Muscle of back (tissue), 13 donors: Measurements from ENCODE around the gene F3. TPM values are rescaled to one million over a fixed set of nuclear protein-coding genes. Genes with fewer than 3 reads are reported as not detected.
"Not testable (repeated sequence)": the region's sequence is repeated elsewhere in the genome, so short reads cannot be mapped to it uniquely, and the experiment has no call there.

Experiments used
- DNase-seq, 3 donors: peaks; one replicate each; pipeline versions ENCODE4 v3.0.0 to v3.0.0-alpha.2; 2013
- long read RNA-seq, 9 donors: transcript quantifications; one replicate each; lab custom pipeline, GENCODE V29; 2026
- polyA plus RNA-seq, 10 donors: library from polyadenylated mRNA; unstranded; fragments of 120-200 nt; gene quantifications; one replicate each; pipeline ENCODE4 v1.2.1, GENCODE V29; 2013; ENCODE audit not compliant: insufficient read length in 10 of 10

F3 gene
- 1 to 10 TPM; 1.2 to 5.4 (median 2.5) TPM for polyA plus RNA-seq
- long read RNA-seq, donor 1 = 0 reads
- long read RNA-seq, donor 2 = 0 reads
- long read RNA-seq, donor 3 = 0 reads
- long read RNA-seq, donor 4 = 0 reads
- long read RNA-seq, donor 5, partial matches to known transcripts = 0 of 1 reads
- long read RNA-seq, donor 5, other reads (novel, unspliced or antisense) = 0 of 1 reads
- long read RNA-seq, donor 6, partial matches to known transcripts = 5 of 5 reads
- long read RNA-seq, donor 6, other reads (novel, unspliced or antisense) = 0 of 5 reads
- long read RNA-seq, donor 7 = 0 reads
- long read RNA-seq, donor 8 = 0 reads
- long read RNA-seq, donor 9 = 0 reads

GRCh38 chr1:94541246-94542087 is at the start of gene F3:
Gene F3, minus strand, starts transcription at chr1:94541759. Its CDS starts 123 bp downstream, at chr1:94541636.
- DNase-seq = peak; percentile 81 to 89 (median 82)

GRCh38 chr1:94590203-94591137 is 48.9 kb upstream of the F3 start:
- DNase-seq = no peak

DNA sequence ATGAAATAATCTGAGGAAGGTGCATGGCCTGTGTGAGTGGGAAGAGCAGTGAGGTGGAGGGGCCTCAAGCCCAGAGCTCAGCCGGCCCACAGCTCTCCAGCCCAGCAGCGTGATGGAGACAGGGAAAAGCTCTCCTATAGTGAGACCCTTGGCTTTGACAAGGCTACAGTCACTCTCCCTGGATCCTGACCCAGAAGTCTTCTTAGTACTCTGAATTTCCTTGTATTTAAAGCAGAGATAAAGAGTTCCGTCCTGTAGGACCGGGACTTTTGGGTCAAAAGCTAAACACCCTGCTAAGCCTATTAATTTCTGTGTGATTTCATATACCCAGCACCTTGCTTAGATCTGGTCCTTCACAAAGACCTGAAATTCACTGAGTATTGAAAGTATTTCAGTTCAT is 48.2 kb upstream of the F3 start:
- no peak for DNase-seq

GRCh38 chr1:94582565-94582964 is 41.0 kb upstream of the F3 start:
- DNase-seq = no peak

DNA sequence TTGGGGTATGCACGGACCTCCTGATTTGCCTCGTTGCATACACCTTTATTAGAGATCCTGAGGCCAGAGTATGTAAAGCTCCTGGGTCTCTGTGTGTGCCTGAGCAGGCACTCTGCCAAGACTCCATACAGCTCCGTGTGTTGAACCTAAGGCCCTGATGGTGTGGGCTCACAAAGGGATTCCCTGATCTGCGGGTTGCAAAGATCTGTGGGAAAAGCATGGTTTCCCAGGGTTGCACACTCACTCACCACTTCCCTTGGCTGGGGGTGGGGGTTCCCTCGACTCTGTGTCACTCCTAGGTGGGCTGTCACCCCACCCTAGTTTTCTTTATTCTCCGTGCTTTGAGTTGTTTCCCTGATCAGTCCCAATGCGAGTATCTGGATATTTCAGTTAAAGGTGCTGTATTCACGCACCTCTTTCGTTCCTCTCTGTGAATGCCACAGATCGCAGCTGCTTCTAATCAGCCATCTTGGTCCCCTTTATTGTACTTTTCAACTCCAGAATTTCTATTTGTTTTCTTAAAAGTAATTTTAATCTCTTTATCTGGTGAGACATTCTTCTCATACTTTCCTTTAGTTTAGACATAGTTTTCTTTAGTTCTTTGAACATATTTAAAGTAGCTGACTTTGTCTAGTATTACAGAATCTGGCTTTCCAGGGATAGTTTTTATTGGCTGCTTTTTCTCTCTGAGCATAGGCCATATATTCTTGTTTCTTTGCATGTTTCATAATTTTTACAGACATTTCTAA is 39.0 kb upstream of the F3 start:
- no peak for DNase-seq

DNA sequence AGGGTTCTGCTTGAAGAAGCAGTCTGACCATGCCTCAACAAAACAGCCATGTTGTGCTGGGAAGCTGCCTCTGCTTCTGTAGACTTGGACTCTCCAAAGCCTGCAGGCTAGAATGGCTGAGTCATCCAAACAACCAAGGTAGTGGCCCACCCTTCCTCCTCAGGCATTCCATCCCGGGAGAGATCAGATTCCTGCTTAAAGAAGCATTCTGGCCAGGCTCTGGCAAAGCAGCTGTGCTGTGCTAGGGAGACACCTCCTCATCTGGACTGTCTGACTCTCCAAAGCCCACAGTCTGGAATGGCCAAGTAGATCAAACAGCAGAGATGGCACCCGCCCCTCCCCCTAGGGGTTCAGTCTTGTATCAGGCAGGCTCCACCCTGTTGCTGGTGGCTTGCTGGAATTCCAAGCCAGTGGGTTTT is 38.3 kb upstream of the F3 start:
- peak in 1 of 3 donors; percentile 87 for DNase-seq

- no peak for DNase-seq
Measured at GRCh38 chr1:94578856-94579255, 37.3 kb upstream of the F3 start.

DNA sequence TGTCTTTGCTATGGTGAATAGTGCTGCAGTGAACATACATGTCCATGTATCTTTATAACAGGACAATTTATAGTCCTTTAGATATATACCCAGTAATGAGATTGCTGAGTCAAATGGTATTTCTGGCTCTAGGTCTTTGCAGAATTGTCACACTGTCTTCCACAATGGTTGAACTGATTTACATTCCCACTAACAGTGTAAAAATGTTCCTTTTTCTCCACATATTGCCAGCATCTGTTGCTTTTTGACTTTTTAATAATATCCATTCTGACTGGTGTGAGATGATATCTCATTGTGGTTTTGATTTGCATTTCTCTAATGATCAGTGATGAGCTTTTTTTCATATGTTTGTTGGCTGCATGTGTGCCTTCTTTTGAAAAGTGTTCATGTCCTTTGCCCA is 32.4 kb upstream of the F3 start:
- not testable (repeated sequence) for DNase-seq

GRCh38 chr1:94572780-94573179 is 31.2 kb upstream of the F3 start:
- DNase-seq = no peak

GRCh38 chr1:94570965-94571364 is 29.4 kb upstream of the F3 start:
- not testable (repeated sequence) for DNase-seq

- DNase-seq = not testable (repeated sequence)
Measured at GRCh38 chr1:94568806-94569205, 27.2 kb upstream of the F3 start.

- DNase-seq = not testable (repeated sequence)
Measured at GRCh38 chr1:94567975-94568607, 26.5 kb upstream of the F3 start.

DNA sequence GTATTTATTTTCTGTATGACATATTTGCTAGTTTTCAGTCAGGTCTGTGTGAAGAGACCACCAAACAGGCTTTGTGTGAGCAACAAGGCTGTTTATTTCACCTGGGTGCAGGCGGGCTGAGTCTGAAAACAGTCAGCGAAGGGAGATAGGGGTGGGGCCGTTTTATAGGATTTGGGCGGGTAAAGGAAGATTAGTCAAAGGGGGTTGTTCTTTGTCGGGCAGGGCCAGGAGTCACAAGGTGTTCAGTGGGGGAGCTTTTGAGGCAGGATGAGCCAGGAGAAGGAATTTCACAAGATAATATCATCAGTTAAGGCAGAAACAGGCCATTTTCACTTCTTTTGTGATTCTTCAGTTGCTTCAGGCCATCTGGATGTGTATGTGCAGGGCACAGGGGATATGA is 24.9 kb upstream of the F3 start:
- DNase-seq = not testable (repeated sequence)

DNA sequence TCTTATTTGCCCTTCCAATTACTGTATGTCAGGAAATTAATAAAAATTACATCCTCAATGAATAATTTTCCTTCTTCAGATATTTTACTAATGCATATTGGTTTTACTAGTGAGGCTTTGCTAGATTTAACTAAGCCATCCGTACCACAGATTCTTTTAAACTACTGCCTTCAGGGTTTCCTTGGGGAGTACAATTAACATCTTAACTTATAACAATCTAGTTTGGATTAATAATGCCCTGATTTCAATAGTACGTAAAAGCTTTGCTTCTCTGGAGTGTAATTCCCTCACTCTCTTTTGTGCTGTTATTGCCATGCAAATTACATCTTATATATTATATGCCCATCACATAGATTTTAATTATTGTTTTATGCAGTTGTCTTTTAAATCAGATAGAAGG is 24.3 kb upstream of the F3 start:
- DNase-seq = no peak

DNA sequence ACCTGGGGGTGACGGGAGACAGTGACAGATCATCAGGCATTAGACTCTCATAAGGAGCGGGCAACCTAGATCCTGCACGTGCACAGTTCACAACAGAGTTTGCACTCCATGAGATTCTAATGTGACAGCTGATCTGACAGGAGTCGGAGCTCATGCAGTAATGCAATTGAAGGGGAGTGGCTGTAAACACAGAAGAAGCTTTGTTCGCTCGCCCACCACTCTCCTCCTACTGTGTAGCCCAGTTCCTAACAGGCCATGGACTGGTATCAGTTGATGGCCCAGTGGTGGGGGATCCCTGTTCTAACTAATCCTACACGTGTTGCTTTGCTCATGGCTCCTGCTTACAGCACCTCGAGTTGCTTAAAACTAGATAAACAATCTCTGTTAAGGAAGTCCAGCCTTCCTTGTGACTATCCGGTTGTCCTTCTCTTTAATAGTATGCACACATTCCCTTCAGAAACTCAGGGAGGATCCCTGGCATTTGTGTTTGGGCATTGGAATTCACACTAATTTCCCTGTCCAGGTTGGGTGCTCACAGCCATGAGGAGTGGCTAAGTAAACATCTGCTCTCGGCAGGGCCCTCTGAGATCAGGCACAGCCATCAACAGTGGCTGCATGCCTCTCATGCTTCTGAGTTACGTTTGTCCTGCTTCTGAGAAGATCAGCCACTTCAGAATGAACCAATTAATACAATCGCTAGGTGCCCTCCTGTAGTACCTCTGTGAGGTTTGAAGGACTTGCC is 21.1 kb upstream of the F3 start:
- no peak for DNase-seq

- no peak for DNase-seq
Measured at GRCh38 chr1:94560333-94560732, 18.8 kb upstream of the F3 start.

DNA sequence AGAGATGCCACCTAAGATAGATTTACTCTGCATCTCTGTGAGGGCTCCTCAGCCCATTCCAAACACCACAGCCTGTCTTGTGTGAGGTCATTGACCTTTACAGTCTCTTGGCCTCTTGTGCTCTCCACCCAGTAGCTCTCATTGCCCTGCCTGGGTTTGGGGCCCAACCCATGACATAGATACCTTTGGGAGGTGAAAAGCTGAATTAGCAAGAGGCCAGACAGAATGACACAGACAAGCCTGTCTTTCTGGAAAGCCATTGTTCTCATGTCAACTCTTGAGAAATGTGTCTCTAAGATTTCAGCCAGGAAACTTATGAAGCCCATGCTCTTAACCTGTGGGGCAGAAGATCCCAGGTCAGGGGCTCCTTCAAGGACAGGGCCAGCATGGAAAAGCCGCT is 18.4 kb upstream of the F3 start:
- no peak for DNase-seq

GRCh38 chr1:94555091-94555490 is 13.5 kb upstream of the F3 start:
- no peak for DNase-seq

- no peak for DNase-seq
Measured at GRCh38 chr1:94554580-94554979, 13.0 kb upstream of the F3 start.

- no peak for DNase-seq
Measured at GRCh38 chr1:94553931-94554330, 12.4 kb upstream of the F3 start.
